ENCODE results near the gene HCRTR1.
A peak's percentile ranks its signal among the peaks of the same experiment; 100 is the strongest.

The HCRTR1 gene

DNA sequence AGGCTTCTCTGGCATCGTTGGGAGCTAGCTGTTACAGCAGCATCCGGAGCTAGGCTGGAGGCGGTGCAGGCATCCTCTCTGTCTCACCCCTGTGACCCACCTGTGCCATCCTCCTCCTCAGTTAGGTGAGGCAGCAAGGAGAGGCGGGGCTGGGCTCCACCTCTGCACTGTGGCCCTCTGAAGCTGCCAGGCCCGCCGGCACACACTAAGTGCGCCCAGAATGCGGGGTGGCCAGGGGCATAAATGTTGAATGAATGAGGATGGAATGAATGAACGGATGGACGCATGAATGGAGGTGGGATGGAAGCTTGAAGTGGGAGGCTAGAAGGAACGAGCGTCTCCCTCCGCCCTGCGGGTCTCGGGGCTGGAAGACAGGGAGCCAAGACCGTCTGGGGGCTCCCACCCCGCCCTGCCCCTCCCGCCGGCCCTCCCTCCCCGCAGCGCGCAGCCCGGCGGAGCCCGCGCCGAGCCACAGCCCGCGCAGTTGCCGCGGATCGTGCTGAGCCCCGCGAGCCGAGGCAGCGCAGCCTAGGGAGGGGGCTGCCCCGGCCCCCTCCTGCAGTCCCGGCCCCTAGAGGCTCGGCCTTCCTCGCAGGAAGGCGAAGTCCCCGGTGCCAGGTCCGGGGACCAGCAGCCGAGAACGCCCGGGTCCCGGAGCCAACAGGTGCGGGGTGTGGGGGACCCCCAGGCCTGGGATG lies at the start of gene HCRTR1:
Gene HCRTR1, plus strand, starts transcription at position 472 of the 698 bp plus-strand sequence. CDS start 1,504 bp downstream, outside the sequence.
- no peak for DNase-seq (ENCODE audit: low spot score)

DNA sequence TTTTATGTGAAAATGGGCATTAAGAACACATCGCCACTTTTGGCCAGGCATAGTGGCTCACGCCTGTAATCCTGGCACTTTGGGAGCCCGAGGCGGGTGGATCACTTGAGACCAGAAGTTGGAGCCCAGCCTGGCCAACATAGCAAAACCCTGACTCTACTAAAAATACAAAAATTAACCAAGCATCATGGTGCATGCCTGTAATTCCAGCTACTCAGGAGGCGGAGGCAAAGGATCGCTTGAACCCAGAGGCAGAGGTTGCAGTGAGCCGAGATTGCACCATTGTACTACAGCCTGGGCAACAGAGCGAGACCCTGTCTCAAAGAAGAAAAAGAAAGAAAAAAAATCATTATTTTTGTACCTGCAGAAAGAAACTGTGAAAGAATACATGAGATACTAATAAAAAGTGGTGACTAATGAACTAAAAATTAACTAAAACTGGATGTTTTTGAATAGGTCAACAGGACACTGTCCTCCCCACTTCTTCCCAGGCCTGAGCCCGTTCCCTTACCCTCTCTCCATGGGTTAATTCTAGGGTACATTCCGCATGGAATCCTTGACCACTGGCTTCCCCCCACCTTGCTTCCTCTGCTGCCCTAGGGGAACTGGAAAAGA lies 49.4 kb upstream of the HCRTR1 start:
- DNase-seq (ENCODE audit: low spot score) = no peak

DNA sequence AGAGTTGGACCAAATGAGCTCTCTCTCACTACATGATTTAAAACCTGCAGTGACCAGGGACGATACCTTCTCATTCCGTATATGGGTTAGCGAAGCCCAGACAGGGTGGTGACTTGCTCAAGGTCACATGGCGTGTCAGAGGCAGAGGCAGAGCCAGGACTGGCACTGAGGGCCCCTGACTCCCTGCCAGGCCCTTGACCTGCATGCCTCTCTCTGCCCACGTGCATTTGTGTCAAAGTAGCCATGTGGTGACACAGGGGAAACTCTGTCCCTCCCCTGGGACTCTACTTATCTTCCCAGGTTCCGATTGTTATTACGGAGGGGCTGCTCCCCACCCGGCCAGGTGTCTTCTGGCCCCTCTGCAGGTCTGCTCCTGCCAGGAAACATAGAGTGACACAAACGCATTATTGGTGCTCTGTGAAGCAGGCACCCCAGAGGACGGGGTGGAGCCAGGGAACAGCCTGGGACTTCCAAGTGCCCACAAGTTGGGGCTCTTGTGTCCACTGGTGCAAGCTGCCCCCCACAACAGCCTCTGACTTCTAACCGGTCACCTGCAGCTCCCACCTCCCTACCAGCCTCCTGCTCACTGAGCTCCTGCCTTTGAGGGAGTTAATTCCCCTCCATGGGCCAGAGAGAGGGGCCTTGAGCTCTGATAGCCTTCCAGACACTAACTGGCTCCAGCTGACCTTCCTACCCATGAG lies 48.4 kb upstream of the HCRTR1 start:
- DNase-seq (ENCODE audit: low spot score) = no peak

DNA sequence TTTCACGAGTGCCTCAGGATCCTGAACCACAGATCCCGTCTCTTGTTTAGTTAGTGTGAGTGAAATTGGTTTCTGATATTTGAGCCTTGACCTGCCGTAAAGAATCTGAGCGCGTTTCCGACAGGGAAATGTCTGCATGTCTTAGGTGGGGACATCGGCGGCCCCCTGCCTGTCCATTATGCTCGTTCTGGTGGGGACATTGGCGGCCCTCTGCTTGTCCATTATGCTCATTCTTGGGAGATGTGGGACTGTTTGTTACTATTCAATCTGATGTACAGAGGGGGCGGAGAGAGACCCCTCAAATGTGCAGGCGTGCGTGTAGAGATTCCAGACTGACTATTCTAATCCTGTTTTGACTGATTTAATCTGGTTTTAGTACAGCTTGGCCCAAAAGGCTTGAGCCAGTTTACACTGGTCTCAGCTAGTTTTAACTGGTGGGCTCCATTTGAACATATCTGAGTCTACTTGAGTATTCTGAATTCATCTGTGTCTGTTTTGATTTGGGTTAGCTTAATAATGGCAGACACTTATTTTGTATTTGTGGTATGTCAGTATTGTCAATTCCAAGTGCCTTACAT lies 47.8 kb upstream of the HCRTR1 start:
- DNase-seq (ENCODE audit: low spot score) = no peak

DNA sequence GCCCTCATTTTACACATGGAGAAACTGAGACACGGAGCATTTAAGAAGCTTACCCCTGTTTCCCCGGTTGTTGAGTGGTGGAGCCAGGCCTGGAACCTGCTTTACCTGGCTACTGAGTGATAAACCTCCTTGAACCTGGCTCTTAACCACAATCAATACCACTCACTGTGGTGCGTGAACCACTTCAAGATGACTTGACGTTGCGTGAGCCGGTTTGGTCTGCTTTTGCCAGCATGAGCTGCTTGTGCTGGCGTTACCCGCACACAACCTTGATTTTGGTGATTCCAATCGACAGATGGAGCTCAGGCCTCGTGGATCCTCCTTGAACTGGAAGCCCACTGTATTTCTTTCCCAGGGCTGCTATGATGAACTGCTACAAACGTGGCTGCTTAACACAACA lies 47.3 kb upstream of the HCRTR1 start:
- no peak for DNase-seq (ENCODE audit: low spot score)

DNA sequence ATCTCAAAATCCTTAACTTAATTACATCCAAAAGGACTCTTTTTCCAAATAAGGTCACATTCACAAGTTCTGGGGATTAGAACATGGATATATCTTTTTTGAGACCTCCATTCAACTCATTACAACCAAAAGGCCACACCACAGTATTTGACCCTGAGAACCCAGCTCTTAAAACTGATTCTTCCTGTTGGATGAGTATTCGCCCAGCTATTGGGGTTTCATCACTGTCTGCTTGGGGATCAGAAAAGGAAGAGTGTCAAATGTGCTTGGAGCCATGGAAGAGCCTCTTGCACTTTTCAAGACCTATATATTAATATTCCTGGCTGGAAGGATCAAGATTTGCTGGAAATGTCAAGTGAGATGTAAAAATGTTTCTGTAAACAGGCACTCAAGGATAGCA lies 46.6 kb upstream of the HCRTR1 start:
- no peak for DNase-seq (ENCODE audit: low spot score)

DNA sequence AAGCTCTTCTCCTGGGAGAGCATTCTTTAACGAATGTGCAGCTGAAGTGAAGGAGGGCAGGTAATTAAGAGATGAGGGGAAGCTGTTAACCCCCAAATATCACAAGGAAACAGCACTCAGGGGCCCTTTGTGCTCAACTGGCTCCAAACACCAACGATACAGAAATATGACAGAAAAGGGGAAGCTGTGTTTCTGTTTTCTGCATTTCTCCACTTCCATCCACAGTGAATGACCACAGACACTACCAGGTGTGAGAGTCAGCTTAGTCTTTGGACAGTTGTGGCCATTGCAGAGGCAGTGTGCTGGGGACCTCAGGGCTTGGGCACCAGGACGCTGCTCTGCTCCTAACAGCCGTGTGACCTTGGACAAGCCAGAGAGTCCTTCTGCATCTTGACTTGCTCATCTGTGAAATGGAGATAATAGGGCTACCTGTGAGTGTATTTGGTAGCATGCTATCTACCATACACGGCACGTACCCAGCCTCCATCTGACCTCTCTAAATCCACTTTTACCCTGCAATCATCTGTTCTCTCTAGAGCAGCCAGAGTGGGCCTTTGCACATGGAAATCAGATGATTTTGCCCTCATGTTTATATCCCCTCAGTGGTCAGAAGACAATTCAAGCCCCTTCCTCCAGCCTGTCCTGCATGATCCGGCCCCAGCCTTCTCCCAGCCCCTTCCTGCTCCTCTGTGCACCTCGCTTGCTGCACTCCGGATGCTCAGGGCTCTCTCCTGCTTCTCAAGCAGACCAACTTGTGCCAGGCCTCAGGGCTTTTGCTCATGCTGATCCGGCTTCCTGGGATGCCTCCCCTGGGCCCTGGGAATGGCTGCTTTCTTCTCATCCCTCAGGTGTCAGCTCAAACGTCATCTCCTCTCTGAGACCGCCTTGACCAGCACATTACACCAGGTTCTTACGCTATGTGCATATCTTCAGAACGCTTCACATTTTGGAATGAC lies 45.9 kb upstream of the HCRTR1 start:
- DNase-seq (ENCODE audit: low spot score) = no peak

DNA sequence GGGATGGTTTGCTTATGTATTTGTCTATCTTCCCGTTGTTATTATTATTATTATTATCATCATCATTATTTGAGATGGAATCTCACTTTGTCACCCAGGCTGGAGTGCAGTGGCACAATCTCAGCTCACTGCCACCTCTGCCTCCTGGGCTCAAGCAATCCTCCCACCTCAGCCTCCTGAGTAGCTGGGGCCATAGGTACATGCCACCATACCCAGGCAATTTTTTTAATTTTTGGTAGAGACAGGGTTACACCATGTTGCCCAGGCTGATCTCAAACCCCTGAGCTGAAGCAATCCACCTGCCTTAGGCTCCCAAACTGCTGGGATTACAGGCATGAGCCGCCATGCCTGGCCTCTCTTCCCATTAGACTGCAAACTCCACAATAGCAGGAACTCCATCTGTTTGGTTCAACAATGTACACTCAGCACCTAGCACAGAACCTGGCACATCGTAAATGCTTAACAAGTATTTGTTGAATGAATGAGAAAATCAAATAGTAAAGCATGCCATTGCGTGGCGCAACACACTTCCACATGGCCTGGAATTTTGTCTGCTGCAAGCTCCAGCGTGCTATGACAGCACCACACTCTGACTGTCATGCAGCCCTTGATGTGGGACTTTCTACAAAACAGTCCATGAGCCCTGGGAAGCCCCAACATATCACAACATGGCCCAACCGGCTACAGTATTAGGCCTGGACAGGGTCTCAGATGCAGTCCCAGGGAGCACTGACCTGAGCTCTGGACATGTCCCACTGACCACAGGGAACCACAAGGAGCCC lies 45.0 kb upstream of the HCRTR1 start:
- no peak for DNase-seq (ENCODE audit: low spot score)

DNA sequence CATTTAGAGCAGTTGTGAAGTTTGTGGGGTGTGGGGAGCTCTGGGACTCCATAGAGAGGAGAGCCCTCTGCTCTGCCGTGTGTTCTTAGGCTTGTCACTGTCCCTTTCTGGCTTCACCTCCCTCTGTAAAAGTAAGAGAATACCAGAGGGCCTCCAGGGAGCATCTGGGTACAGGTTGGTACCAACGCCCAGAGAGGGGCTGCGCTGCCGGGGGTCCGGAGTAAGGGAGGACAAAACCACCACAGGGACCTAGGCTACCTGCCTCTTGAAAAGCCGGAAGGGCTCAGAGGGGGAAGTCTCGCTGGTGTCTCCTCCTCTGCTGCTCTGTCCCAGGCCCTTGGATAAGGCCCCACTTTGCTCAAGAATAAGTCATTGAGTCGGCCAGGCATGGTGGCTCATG lies 44.2 kb upstream of the HCRTR1 start:
- no peak for DNase-seq (ENCODE audit: low spot score)

DNA sequence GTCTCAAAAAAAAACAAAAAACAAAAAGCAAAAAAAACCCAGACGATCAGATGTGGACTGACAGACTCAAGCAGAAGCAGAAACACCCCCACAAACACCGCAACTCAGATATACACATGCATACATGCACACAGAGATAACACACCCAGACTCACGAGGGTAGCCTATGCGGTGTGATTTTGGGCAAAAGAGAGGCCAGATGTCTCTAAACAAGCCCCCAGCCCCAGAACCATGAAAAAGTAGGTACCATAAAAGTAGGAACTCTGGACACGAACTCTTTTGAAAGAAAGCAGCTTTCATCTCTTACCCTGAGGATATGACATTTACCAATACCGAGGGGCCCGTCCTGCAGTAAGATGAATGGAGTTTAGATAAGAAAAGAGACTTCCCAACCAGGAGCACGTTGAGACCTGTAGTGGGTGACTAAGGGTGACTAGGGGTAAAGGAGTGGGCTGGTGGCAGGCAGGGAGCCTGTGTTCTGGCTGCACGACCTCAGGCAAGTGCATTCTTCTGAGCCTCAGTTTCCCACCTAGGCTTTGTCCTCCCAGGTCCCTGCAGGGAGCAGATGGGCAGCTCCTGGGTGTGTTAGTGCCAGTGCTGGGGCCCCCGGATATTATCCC lies 42.6 kb upstream of the HCRTR1 start:
- no peak for DNase-seq (ENCODE audit: low spot score)

DNA sequence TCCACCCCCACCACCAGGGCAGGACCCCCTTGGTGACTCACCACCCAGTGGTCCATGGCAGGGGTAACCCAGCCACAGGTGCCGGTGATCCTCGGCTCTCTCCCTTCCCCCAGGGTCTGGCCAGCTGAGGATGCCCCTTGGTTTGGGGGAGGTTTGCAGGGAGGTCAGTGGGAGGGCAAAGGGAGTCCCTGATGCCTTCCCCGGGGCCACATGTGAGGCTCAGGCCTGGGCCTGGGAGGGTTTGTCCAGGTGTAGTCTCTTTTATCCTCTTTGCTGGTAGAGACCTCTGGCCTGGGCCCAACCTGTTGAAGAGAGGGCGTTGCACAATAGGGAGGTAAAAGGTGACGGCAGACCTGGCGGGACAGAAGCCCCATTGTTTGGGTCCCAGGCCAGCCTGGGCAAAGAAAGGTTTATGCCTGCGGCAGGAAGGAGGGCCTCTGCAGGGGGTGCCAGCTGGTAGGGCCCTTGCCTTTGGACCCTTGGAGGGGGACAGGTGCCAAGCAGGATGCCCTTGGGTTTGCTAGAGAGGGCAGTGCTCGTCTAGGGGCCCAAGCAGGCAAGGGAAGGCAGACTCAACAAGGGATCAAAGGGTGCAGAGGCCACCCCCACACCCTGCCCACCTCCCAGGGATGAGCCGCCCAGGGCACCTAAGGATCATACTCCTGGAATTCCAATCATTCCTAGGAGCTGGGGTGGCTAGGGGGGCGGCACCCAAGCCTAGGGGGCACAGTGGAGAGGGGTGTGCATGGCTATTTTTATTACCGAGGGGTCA lies 41.9 kb upstream of the HCRTR1 start:
- peak; percentile 68 for DNase-seq (ENCODE audit: low spot score)

DNA sequence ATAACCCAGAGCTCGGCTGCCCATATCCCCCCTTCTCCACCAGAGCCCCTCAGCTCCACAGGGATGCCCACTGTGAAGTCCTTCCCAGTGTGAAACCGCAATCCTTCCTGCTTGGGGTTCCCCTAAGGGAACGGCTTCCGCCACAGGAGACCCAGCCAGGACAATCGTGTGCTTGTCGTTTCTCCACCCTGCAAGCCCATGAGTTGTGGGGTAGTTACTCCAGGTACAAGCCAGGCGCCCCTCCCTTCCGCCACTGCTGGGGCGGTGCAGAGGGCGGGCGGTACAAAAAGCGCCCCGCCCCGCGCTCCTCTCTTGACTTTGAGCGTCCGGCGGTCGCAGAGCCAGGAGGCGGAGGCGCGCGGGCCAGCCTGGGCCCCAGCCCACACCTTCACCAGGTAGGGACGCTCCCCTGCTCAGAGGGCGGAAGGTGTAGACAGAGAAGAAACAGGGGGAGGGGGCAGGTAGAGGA lies 41.3 kb upstream of the HCRTR1 start, which contains the start of gene TINAGL1:
Gene TINAGL1, plus strand, starts transcription at position 315 of the 469 bp plus-strand sequence. CDS start 634 bp downstream, outside the sequence.
- DNase-seq (ENCODE audit: low spot score) = peak; percentile 74

DNA sequence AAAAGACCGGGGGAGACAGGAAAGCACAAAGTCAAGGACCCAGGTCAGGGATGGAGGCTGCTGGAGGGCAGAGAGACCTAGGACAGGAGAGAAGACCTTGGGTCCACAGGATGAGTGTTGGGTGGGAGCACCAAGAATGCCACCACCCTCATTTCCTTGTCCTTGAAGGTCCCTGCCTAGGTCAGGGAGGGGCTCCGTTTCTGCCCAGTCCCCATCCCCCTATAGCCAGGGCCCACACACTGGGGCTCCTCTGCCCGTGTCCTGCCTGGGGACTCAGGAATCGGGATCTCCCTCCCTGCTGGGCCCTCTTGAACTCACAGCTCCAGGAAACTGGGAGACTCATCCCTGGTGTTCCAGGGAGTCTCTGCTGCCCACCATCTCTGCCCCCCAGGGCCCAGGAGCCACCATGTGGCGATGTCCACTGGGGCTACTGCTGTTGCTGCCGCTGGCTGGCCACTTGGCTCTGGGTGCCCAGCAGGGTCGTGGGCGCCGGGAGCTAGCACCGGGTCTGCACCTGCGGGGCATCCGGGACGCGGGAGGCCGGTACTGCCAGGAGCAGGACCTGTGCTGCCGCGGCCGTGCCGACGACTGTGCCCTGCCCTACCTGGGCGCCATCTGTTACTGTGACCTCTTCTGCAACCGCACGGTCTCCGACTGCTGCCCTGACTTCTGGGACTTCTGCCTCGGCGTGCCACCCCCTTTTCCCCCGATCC lies 40.6 kb upstream of the HCRTR1 start:
- no peak for DNase-seq (ENCODE audit: low spot score)

DNA sequence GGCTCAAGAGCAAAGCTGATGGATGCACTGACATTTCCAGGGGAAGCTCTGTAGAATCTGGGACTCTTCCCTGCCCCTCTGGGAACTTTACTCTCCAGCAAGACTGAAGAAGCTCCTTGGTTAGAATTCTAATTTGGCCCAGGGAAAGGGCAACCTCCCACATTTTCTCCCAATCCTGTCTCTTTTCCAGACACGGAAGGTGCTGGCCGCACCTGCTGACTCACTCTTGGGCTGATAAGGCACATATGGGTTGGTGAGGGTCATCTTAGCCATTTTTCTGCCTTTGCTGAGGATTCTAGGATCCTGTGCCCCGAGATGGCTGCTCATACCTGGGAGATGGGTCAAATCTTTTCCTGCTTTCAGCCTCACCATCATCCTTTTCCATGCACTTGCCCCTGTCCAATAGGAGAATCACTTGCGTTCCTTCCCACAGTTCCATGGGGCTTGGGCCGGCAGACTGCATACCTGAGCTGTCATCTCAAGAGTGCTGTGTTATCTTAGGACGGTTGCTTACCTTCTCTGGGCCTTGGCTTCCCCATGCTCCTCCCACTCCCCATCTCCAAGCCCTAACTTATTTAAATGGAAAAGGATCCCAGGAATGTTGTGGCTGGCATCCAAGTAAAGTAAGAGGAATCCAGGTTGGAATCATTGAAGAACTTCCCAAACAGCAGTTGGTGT lies 39.8 kb upstream of the HCRTR1 start:
- no peak for DNase-seq (ENCODE audit: low spot score)

DNA sequence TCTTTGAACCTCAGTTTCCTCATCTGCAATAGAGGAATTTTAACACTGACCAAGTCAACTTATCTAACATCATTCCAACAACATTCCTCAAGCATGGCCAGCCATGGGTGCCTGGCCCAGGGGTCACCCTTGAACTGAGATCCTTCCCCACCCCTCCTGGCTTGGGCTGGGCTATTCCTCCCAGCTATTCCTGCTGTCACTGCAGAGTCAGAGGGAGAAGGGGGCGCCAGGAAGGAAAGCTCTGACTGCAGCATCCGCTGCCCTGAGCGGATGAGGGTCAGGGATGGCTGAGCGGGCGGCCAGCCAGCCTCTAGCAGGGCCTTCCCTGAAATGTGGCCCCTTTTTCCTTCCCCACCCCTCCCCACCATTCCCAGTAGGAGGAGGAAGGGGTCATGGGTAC lies 38.1 kb upstream of the HCRTR1 start:
- no peak for DNase-seq (ENCODE audit: low spot score)

DNA sequence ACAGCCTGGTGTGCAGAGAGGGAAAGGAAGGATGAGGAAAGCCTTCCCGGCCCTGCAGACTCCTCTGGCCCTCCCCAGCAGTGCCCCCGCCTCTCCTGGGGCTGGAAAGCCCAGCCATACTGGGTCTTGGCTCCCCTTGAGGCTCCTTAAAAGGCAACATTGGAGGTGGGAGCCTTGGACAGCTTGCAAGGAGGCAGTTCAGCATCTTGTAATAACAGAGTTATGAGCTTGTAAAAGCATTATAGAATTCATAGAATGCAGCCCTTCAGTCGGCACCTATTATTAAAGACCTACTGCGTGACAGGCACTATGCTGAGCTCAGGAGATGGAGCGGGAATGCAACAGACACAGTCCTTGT lies 37.0 kb upstream of the HCRTR1 start:
- DNase-seq (ENCODE audit: low spot score) = no peak

DNA sequence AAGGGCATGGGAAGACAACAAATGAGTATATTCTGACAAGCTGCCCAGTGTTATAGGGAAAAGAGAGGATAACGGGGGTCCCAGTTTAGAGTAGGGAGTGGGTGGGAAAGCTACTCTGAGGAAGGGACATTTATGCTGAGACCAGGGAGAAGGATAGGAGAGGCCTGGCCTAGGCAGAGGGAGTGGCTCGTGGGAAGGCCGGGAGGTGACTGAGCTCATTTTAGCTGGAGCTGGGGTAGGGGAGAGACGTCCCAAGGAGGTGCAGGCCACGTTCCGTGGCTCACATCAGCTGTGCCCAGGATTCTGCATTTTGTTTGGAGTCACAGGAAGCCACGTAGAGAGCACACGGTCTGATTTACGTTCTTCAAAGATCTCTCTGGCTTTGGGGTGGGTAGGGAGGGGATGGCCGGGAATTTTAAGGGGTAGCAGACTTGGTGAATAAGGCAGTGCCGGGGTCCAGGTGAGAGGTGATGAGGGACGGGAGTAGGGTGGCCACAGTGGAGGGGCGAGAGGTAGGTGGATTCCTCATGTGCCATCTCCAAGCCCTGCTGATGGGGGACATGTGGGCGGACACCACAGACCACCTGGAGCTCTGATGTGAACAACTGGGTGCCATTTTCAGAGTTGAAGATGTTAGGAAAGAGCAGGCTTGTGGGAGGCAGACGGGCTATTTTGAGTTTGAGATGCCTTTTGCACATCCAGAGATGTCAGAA lies 36.4 kb upstream of the HCRTR1 start:
- no peak for DNase-seq (ENCODE audit: low spot score)
